ENCODE results near the gene NTNG1. TPM values are rescaled to one million over a fixed set of nuclear protein-coding genes. Genes with fewer than 3 reads are reported as not detected.

NTNG1 gene
- total and polyA plus RNA-seq, 9 donors, result 0.28 to 9.1 (median 0.97) TPM

DNA sequence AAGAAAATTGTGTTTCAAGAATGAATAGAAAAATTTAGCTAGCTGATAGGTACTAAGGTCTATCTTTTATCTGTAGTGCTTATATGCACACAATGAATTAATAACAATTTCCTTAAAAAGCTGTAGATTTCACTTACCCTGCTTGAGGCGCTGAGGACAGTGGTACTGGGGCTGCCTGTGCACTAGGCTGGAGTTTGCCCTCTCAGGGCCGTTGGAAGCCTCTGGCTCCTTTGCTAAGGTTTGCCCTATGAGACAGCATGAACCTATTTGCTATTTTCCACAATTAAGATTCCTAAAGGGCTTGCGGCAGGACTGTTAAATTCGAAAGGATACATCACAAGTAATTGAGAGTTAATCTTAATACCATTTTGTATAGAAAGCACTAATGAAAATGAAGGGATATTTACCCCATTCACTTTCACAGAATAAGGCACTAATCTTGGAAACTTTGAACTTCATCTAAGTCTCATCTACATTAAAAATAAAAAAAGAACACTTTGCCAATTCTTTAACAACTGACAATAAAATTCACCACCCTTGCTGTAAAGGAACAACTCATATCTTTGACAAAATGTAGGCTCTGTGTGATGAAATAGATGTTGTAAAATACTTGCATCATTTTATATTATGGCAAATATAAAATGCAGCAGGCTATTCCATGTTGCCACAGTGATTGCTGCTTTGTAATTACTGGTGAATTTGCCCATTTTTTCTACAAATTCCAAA, 293.0 kb downstream of the NTNG1 start:
- no peaks in the 10 kb centered on the region for H3K27me3 ChIP-seq
- TF ChIP-seq, protein P1, sequence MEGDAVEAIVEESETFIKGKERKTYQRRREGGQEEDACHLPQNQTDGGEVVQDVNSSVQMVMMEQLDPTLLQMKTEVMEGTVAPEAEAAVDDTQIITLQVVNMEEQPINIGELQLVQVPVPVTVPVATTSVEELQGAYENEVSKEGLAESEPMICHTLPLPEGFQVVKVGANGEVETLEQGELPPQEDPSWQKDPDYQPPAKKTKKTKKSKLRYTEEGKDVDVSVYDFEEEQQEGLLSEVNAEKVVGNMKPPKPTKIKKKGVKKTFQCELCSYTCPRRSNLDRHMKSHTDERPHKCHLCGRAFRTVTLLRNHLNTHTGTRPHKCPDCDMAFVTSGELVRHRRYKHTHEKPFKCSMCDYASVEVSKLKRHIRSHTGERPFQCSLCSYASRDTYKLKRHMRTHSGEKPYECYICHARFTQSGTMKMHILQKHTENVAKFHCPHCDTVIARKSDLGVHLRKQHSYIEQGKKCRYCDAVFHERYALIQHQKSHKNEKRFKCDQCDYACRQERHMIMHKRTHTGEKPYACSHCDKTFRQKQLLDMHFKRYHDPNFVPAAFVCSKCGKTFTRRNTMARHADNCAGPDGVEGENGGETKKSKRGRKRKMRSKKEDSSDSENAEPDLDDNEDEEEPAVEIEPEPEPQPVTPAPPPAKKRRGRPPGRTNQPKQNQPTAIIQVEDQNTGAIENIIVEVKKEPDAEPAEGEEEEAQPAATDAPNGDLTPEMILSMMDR (IDR thresholded peaks at IDR 0.05), result no peak
- TF ChIP-seq POLR2A (IDR thresholded peaks at IDR 0.05), result no peak
- no peak for TF ChIP-seq EP300 (IDR thresholded peaks at IDR 0.05)
- H3K36me3 ChIP-seq, result no peaks in the 10 kb centered on the region
- H3K4me1 ChIP-seq (ENCODE audit: insufficient read depth), result no peaks in the 10 kb centered on the region
- 58 to 60% (median 59%) methylated on average over 4 of the region's 4 CpGs for WGBS, 3 donors
- no peak overlapping the region for H3K27ac ChIP-seq
- intact Hi-C loops (cut with DNase I), result no loop called here
- DNase-seq, result no peak
- no peaks in the 10 kb centered on the region for H3K9me3 ChIP-seq
- H3K4me3 ChIP-seq, result no peak overlapping the region

DNA sequence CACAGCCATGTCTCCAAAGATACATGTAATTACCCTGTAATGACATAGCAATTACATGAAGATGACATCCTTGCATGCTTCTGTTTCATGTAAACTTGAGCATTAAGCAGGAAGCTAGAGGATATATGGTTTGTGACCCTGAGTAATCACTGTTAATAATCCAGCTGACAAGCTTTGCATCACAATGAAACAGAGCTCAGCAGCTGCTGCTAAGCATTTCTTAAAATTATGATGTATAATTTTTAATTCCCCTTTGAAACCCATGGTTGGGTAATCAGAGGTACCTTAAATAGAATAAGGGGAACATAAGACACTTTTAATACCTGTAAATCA, 293.5 kb downstream of the NTNG1 start:
- Histone ChIP-seq H3K27ac (no peak overlapping the region), H3K9me3 (no peaks in the 10 kb centered on the region), H3K27me3 (no peaks in the 10 kb centered on the region), H3K4me3 (no peak overlapping the region), H3K36me3 (no peaks in the 10 kb centered on the region), H3K4me1 (ENCODE audit: insufficient read depth) (no peaks in the 10 kb centered on the region)
- intact Hi-C loops (cut with DNase I), result no loop called here
- no peak for DNase-seq
- TF ChIP-seq, protein P1 (IDR thresholded peaks at IDR 0.05), result no peak
- no peak for TF ChIP-seq POLR2A (IDR thresholded peaks at IDR 0.05)
- no peak for TF ChIP-seq EP300 (IDR thresholded peaks at IDR 0.05)

DNA sequence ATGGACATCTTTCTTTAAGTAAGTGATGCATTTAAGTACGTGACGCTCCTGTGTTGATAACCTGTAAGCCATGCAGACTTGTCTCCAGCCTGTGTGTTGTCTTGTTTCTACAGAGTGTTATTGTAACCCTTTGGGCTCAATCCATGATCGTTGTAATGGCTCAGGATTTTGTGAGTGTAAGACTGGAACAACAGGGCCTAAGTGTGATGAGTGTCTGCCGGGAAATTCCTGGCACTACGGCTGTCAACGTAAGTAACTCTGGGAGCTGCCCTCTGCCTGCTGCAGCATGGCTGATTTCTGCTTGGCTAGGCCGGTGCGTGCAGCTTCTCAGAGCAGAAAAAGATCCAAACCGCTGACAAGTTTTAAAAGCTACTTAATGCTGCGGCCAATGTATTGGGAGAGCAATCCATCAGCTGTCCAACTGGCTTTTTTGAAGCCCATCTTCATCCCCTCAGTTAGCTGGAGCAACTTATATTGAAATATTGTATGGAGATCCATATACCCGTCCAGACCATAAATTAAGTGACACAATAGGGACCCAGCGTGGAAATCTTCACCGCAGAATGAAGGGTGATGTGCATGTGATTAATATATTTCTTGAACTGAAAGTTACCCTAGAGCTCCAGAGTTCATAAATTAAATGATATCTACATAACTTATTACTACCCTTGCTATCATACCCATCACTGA, 295.9 kb downstream of the NTNG1 start:
- WGBS, 3 donors, result 64 to 67% (median 65%) methylated on average over 13 of the region's 13 CpGs

DNA sequence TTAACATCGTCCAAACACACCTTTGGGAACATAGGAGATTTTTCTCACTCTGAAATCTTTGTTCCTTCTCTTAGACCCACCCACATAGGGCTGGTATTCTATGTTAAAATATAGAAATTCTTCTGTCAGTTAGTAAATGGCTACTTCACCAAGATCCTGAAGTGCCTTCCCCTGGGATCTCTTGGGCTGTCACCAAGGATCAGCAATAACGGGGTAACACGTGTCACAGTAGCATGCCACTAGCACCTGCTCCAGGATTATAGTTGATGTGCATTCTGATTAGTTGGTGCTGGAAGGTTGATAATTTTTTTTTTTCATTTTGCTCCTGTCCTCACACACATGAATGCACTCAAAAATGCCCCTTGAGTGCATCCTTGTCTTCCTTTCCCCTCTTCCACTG, 298.7 kb downstream of the NTNG1 start:
- Histone ChIP-seq H3K9me3 (no peaks in the 10 kb centered on the region), H3K4me1 (ENCODE audit: insufficient read depth) (no peaks in the 10 kb centered on the region), H3K4me3 (no peak overlapping the region), H3K27me3 (no peaks in the 10 kb centered on the region), H3K27ac (no peak overlapping the region), H3K36me3 (no peaks in the 10 kb centered on the region)
- intact Hi-C loops (cut with DNase I), result no loop called here
- no peak for DNase-seq
- WGBS, 3 donors, result 68 to 72% (median 71%) methylated on average over 3 of the region's 3 CpGs
- TF ChIP-seq, protein P1 (IDR thresholded peaks at IDR 0.05), result no peak
- TF ChIP-seq EP300 (IDR thresholded peaks at IDR 0.05), result no peak
- no peak for TF ChIP-seq POLR2A (IDR thresholded peaks at IDR 0.05)

More for the DNA sequence above, 295.9 kb downstream of the NTNG1 start:
- H3K27me3 ChIP-seq, result no peaks in the 10 kb centered on the region
- H3K9me3 ChIP-seq, result no peaks in the 10 kb centered on the region
- H3K4me3 ChIP-seq, result no peak overlapping the region
- no peak overlapping the region for H3K27ac ChIP-seq
- no peaks in the 10 kb centered on the region for H3K36me3 ChIP-seq
- TF ChIP-seq POLR2A (IDR thresholded peaks at IDR 0.05), result no peak
- TF ChIP-seq, protein P1 (IDR thresholded peaks at IDR 0.05), result no peak
- no peak for TF ChIP-seq EP300 (IDR thresholded peaks at IDR 0.05)
- no peaks in the 10 kb centered on the region for H3K4me1 ChIP-seq (ENCODE audit: insufficient read depth)
- intact Hi-C loops (cut with DNase I), result no loop called here
- no peak for DNase-seq

Measured in ovary (tissue), 9 donors.